GM21529 (cell line): Measurements from ENCODE around the gene HECTD1.
"Not testable (repeated sequence)": the region's sequence is repeated elsewhere in the genome, so short reads cannot be mapped to it uniquely, and the experiment has no call there.

Source experiments
- ATAC-seq: cut with Tn5 transposase; IDR thresholded peaks from one replicate; pipeline ENCODE4 v1.9.1; 2021; ENCODE audit not compliant: unreplicated experiment

The HECTD1 gene

GRCh38 chr14:31229009-31229408, 21.4 kb upstream of the HECTD1 start:
- ATAC-seq = peak; percentile 79

- no peak for ATAC-seq
Observed at GRCh38 chr14:31228533-31228932, 20.9 kb upstream of the HECTD1 start.

GRCh38 chr14:31224808-31225207, 17.2 kb upstream of the HECTD1 start:
- ATAC-seq = no peak

GRCh38 chr14:31223331-31223730, 15.7 kb upstream of the HECTD1 start:
- no peak for ATAC-seq

- ATAC-seq = no peak
Observed at GRCh38 chr14:31222834-31223233, 15.2 kb upstream of the HECTD1 start.

GRCh38 chr14:31221266-31221665, 13.7 kb upstream of the HECTD1 start:
- ATAC-seq = no peak

- ATAC-seq = no peak
Observed at GRCh38 chr14:31219169-31219568, 11.6 kb upstream of the HECTD1 start.

- no peak for ATAC-seq
Observed at GRCh38 chr14:31216359-31216758, 8.8 kb upstream of the HECTD1 start.

GRCh38 chr14:31212893-31213292, 5.3 kb upstream of the HECTD1 start:
- ATAC-seq = no peak

GRCh38 chr14:31209605-31210004, 2.0 kb upstream of the HECTD1 start:
- no peak for ATAC-seq

- ATAC-seq = no peak
Observed at GRCh38 chr14:31208546-31209424, 1.2 kb upstream of the HECTD1 start.

- peak; percentile 31 for ATAC-seq
Observed at GRCh38 chr14:31207287-31207754, 272 bp downstream of the HECTD1 start.

GRCh38 chr14:31206536-31207286, 882 bp downstream of the HECTD1 start:
- ATAC-seq = peak; percentile 19

- no peak for ATAC-seq
Observed at GRCh38 chr14:31205681-31206535, 1.7 kb downstream of the HECTD1 start.

- no peak for ATAC-seq
Observed at GRCh38 chr14:31204593-31205534, 2.7 kb downstream of the HECTD1 start.

GRCh38 chr14:31203899-31204592, 3.5 kb downstream of the HECTD1 start:
- ATAC-seq = not testable (repeated sequence)

GRCh38 chr14:31203414-31203742, 4.2 kb downstream of the HECTD1 start:
- no peak for ATAC-seq

- ATAC-seq = no peak
Observed at GRCh38 chr14:31201111-31201510, 6.5 kb downstream of the HECTD1 start.

GRCh38 chr14:31200702-31200990, 6.9 kb downstream of the HECTD1 start:
- no peak for ATAC-seq

- no peak for ATAC-seq
Observed at GRCh38 chr14:31197671-31198070, 9.9 kb downstream of the HECTD1 start.
